ENCODE results near the gene CYP4F11. TPM values are rescaled to one million over a fixed set of nuclear protein-coding genes. Genes with fewer than 3 reads are reported as not detected.
A peak's percentile ranks its signal among the peaks of the same experiment; 100 is the strongest.
"Not testable (repeated sequence)": the region's sequence is repeated elsewhere in the genome, so short reads cannot be mapped to it uniquely, and the experiment has no call there.

CYP4F11 gene
- total and polyA plus RNA-seq, 12 donors, result 0.18 to 10.5 (median 2.5) TPM; not detected in 2

DNA sequence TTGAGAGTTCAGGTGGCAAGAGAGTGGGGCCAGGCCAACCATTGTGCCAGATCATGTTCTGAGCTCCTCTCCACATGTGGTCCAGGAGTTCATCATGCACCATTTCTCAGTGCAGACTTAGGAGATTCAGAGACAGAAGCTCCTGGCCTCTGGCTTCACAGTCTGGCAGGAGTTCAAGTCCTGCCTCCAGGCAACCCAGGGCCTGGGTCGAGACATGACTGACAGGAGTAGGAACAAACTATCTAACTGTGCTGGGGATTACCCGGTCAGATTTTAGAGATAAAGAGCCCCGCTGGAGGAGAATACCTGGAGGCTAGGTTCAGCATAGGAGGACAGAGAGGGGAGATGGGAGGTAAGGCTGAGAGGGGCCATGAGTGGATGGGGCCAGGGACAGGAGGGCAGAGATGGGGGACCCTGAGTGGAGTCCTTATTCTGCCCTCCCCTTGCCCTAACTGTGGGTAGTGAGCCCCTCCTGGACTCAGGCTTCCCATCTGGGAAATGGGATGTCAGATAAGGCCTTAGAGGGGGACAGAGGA is 906 bp upstream of the CYP4F11 start:
- Histone ChIP-seq H3K27me3 (peaks cover 9% of the 10 kb centered on the region), H3K27ac (peak overlapping the region in 2 of 5 donors; percentile 41 to 84)
- DNase-seq, result peak in 1 of 7 donors; percentile 32

DNA sequence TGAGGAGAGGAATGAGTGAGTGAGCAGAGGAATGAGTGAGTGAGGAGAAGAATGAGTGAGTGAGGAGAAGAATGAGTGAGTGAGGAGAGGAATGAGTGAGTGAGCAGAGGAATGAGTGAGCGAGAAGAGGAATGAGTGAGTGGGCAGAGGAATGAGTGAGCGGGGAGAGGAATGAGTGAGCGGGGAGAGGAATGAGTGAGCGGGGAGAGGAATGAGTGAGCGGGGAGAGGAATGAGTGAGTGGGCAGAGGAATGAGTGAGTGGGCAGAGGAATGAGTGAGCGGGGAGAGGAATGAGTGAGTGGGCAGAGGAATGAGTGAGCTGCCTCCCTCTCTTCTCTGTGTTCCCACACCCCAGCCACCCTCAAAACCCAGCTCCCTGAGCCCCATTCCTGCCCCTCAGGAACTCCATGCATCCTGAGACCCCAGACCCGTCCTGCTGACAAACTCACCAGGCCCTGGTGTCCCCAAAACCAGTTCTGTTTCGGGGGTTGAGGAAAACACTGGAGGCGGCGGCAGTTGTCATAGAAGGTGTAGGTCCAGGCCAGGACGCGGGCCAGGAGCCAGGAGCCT is 483 bp downstream of the CYP4F11 start:
- H3K9me3 ChIP-seq (replicated peaks in 1 of 3); intact Hi-C loops (cut with DNase I); H3K36me3 ChIP-seq (replicated peaks in 1 of 2); DNase-seq; H3K4me1 ChIP-seq (replicated peaks in 1 of 2): not testable (repeated sequence)
- WGBS, 4 donors, result 40 to 89% (median 52%) methylated on average over 8 to 12 of the region's 12 CpGs
- peaks cover 15% of the 10 kb centered on the region for H3K27me3 ChIP-seq
- H3K4me3 ChIP-seq, result peak overlapping the region in 1 of 4 donors; percentile 10
- H3K27ac ChIP-seq, result peak overlapping the region in 2 of 5 donors; percentile 41 to 84

More for the DNA sequence above, 906 bp upstream of the CYP4F11 start:
- Histone ChIP-seq H3K36me3 (replicated peaks in 1 of 2) (no peaks in the 10 kb centered on the region), H3K4me1 (replicated peaks in 1 of 2) (no peaks in the 10 kb centered on the region), H3K4me3 (no peak overlapping the region), H3K9me3 (replicated peaks in 1 of 3) (no peaks in the 10 kb centered on the region)
- WGBS, 4 donors, result 57 to 75% (median 61%) methylated on average over 3 of the region's 3 CpGs
- TF ChIP-seq POLR2A (IDR thresholded peaks at IDR 0.05), result no peak
- TF ChIP-seq, protein P1, sequence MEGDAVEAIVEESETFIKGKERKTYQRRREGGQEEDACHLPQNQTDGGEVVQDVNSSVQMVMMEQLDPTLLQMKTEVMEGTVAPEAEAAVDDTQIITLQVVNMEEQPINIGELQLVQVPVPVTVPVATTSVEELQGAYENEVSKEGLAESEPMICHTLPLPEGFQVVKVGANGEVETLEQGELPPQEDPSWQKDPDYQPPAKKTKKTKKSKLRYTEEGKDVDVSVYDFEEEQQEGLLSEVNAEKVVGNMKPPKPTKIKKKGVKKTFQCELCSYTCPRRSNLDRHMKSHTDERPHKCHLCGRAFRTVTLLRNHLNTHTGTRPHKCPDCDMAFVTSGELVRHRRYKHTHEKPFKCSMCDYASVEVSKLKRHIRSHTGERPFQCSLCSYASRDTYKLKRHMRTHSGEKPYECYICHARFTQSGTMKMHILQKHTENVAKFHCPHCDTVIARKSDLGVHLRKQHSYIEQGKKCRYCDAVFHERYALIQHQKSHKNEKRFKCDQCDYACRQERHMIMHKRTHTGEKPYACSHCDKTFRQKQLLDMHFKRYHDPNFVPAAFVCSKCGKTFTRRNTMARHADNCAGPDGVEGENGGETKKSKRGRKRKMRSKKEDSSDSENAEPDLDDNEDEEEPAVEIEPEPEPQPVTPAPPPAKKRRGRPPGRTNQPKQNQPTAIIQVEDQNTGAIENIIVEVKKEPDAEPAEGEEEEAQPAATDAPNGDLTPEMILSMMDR (IDR thresholded peaks at IDR 0.05), result no peak
- intact Hi-C loops (cut with DNase I), result no loop called here

DNA sequence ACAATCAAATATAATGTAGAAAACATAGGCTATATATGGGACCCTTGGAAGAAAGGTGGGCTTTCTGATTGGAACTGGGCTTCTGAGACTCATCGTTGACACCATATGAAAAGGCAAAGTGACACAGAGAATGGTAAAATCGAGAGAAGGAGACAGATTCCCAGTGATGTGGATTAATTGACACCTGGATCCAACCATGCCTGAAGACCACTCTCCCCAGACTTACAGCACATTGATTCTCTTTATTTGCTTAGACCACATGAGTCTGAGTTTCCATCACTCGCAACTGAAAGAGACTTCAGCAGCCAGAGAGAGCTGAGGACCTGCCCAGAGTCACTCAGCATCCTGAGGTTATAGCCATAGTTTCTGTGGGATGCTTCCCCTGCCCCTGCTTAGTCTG is 6.0 kb downstream of the CYP4F11 start:
- Histone ChIP-seq H3K4me1 (replicated peaks in 1 of 2) (no peaks in the 10 kb centered on the region), H3K4me3 (no peak overlapping the region), H3K9me3 (replicated peaks in 1 of 3) (no peaks in the 10 kb centered on the region), H3K27ac (no peak overlapping the region), H3K27me3 (peaks cover 18% of the 10 kb centered on the region), H3K36me3 (replicated peaks in 1 of 2) (no peaks in the 10 kb centered on the region)
- 70 to 81% (median 79%) methylated on average over 3 of the region's 3 CpGs for WGBS, 4 donors
- intact Hi-C loops (cut with DNase I), result no loop called here
- TF ChIP-seq, protein P1 (IDR thresholded peaks at IDR 0.05), result no peak
- no peak for TF ChIP-seq POLR2A (IDR thresholded peaks at IDR 0.05)
- DNase-seq, result no peak

DNA sequence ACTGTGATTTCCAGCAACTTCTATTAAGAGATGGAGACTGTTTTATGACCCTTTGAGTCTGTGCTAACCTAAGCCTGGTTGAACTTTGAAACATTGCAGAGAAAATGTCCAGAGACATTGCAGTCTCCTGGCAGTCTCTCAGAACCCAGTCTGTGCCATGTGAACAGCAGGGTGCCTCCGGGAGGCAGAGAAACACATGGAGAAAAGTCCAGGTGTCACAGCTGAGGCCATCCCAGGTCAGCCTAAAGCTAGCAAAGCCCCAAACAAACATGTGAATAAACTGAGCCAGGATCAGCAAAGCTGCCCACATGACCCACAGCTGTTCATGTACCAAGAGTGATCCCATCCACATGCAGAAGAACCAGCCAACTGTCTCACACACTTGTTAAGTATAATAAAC is 7.8 kb downstream of the CYP4F11 start:
- Histone ChIP-seq H3K27me3 (peaks cover 18% of the 10 kb centered on the region), H3K36me3 (replicated peaks in 1 of 2) (no peaks in the 10 kb centered on the region), H3K27ac (no peak overlapping the region), H3K9me3 (replicated peaks in 1 of 3) (no peaks in the 10 kb centered on the region), H3K4me3 (no peak overlapping the region), H3K4me1 (replicated peaks in 1 of 2) (no peaks in the 10 kb centered on the region)
- intact Hi-C loops (cut with DNase I), result no loop called here
- WGBS, 4 donors, result 0 to 55% (median 50%) methylated on average over 1 of the region's 1 CpG; no CpG with 5 or more reads in 1 of the 4 donors
- DNase-seq, result no peak
- no peak for TF ChIP-seq POLR2A (IDR thresholded peaks at IDR 0.05)
- TF ChIP-seq, protein P1 (IDR thresholded peaks at IDR 0.05), result no peak

DNA sequence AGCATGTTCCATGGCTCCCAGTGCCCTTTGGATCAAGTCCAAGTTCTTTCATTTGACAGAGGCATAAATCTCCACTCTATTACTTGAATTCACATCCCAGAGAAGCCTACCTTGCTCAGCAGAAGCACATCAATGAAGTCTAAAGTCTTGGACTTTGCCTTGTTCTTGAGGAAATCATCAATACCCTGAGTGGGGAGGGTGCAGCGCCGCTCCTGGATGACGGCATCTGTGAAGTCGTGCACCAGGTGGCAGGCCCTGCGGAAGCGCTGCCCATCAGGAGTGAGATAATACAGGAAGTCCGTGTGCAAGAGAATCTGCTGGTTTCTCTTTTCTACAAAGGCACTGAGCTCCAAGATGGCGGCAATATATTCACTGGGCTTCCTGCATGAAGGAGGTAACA is 10.6 kb downstream of the CYP4F11 start:
- Histone ChIP-seq H3K9me3 (replicated peaks in 1 of 3) (no peaks in the 10 kb centered on the region), H3K4me1 (replicated peaks in 1 of 2) (no peaks in the 10 kb centered on the region), H3K27me3 (peaks cover 4% of the 10 kb centered on the region), H3K27ac (no peak overlapping the region), H3K36me3 (replicated peaks in 1 of 2) (no peaks in the 10 kb centered on the region), H3K4me3 (no peak overlapping the region)
- DNase-seq, result no peak
- intact Hi-C loops (cut with DNase I), result no loop called here
- 81 to 83% (median 83%) methylated on average over 8 of the region's 8 CpGs for WGBS, 4 donors
- TF ChIP-seq, protein P1 (IDR thresholded peaks at IDR 0.05), result no peak
- no peak for TF ChIP-seq POLR2A (IDR thresholded peaks at IDR 0.05)
